ENCODE results near the gene COX4I1.

COX4I1 gene

DNA sequence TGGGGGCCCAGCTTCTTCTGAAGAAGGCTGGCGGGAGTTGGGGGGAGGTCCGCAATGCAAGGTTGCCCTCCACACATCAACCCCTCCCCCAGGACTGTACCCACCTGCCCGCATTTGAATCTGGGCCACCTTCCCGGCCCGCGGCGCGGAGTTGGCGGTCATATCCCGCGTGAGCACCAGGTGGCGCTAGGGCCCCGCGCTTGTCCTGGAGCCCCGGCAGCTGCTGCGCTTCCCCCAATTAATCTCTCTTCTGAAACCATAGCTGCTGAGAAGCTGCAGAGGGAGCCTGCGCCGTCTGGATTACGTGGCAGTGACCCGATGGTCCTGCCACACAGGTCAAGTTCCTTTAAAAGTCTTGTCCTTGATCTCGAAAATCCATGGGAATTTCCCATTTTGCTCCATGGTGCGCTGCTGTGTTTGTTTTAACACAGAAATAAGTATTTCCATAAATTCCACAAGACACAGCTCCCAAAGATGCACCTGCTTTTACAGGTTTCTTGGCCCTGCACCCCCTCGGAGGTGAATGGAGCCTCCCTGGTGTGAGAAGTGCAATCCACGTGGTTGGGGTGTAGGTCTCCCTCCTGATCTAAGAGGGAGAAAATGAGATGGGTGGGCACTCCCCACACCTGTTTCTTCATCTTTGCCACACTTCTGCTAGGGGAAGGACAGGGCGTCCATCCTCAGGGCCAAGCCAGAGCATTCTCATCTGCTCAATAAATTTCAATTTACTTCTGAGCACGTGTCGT lies 22.1 kb downstream of the COX4I1 start:
- no peaks in the 10 kb centered on the region for H3K36me3 ChIP-seq (ENCODE audit: insufficient read depth, low read length)
- TF ChIP-seq CTCF (IDR thresholded peaks at IDR 0.05; ENCODE audit: borderline replicate concordance, extremely low read depth, low read length, poor library complexity, severe bottlenecking) (peak; percentile 93), EZH2 (IDR thresholded peaks at IDR 0.05; ENCODE audit: borderline replicate concordance, low read depth, low read length, severe bottlenecking) (no peak)
- DNase-seq (peak; percentile 72), ATAC-seq (ENCODE audit: insufficient read depth, low read depth) (peak; percentile 88)
- no peak overlapping the region for H3K4me3 ChIP-seq (ENCODE audit: low read depth in 1 of 2, low read length in 2 of 2)
- H3K4me1 ChIP-seq (ENCODE audit: insufficient read depth, low read length) = no peaks in the 10 kb centered on the region
- peaks cover 7% of the 10 kb centered on the region for H3K27me3 ChIP-seq (ENCODE audit: insufficient read depth, low read length, poor library complexity)
- H3K79me2 ChIP-seq (ENCODE audit: insufficient read depth, low read length) = no peaks in the 10 kb centered on the region
- H2AFZ ChIP-seq (ENCODE audit: low read depth, low read length) = no peak overlapping the region
- no peak overlapping the region for H3K4me2 ChIP-seq (ENCODE audit: insufficient read depth, low read length)
- no peaks in the 10 kb centered on the region for H3K9me3 ChIP-seq (ENCODE audit: insufficient read depth, low read length, severe bottlenecking)
- 0 out of 2 replicates have a peak, but pooled peaks cover 6% of the 10 kb centered on the region for H4K20me1 ChIP-seq (ENCODE audit: insufficient read depth, low read length)
- no peak overlapping the region for H3K9ac ChIP-seq (ENCODE audit: low read depth, low read length)
- H3K27ac ChIP-seq (ENCODE audit: low read length) = no peak overlapping the region

GRCh38 chr16:85822145-85822544 lies 22.6 kb downstream of the COX4I1 start:
- no peak for ATAC-seq (ENCODE audit: insufficient read depth, low read depth)
- no peak overlapping the region for H3K27ac ChIP-seq (ENCODE audit: low read length)

GRCh38 chr16:85823328-85823920 lies 23.9 kb downstream of the COX4I1 start:
- no peak overlapping the region for H2AFZ ChIP-seq (ENCODE audit: low read depth, low read length)
- H3K4me1 ChIP-seq (ENCODE audit: insufficient read depth, low read length) = no peaks in the 10 kb centered on the region
- no peak overlapping the region for H3K4me2 ChIP-seq (ENCODE audit: insufficient read depth, low read length)
- no peaks in the 10 kb centered on the region for H3K79me2 ChIP-seq (ENCODE audit: insufficient read depth, low read length)
- no peaks in the 10 kb centered on the region for H3K36me3 ChIP-seq (ENCODE audit: insufficient read depth, low read length)
- no peak overlapping the region for H3K4me3 ChIP-seq (ENCODE audit: low read depth in 1 of 2, low read length in 2 of 2)
- DNase-seq = no peak
- H3K27me3 ChIP-seq (ENCODE audit: insufficient read depth, low read length, poor library complexity) = peaks cover 7% of the 10 kb centered on the region
- no peaks in the 10 kb centered on the region for H3K9me3 ChIP-seq (ENCODE audit: insufficient read depth, low read length, severe bottlenecking)
- TF ChIP-seq EZH2 (IDR thresholded peaks at IDR 0.05; ENCODE audit: borderline replicate concordance, low read depth, low read length, severe bottlenecking) (no peak), CTCF (IDR thresholded peaks at IDR 0.05; ENCODE audit: borderline replicate concordance, extremely low read depth, low read length, poor library complexity, severe bottlenecking) (no peak)
- no peak for ATAC-seq (ENCODE audit: insufficient read depth, low read depth)
- 0 out of 2 replicates have a peak, but pooled peaks cover 6% of the 10 kb centered on the region for H4K20me1 ChIP-seq (ENCODE audit: insufficient read depth, low read length)
- no peak overlapping the region for H3K9ac ChIP-seq (ENCODE audit: low read depth, low read length)
- no peak overlapping the region for H3K27ac ChIP-seq (ENCODE audit: low read length)

More at GRCh38 chr16:85822145-85822544, 22.6 kb downstream of the COX4I1 start:
- TF ChIP-seq EZH2 (IDR thresholded peaks at IDR 0.05; ENCODE audit: borderline replicate concordance, low read depth, low read length, severe bottlenecking) (no peak), CTCF (IDR thresholded peaks at IDR 0.05; ENCODE audit: borderline replicate concordance, extremely low read depth, low read length, poor library complexity, severe bottlenecking) (no peak)
- H4K20me1 ChIP-seq (ENCODE audit: insufficient read depth, low read length) = 0 out of 2 replicates have a peak, but pooled peaks cover 6% of the 10 kb centered on the region
- no peaks in the 10 kb centered on the region for H3K9me3 ChIP-seq (ENCODE audit: insufficient read depth, low read length, severe bottlenecking)
- DNase-seq = no peak
- H3K79me2 ChIP-seq (ENCODE audit: insufficient read depth, low read length) = no peaks in the 10 kb centered on the region
- peaks cover 7% of the 10 kb centered on the region for H3K27me3 ChIP-seq (ENCODE audit: insufficient read depth, low read length, poor library complexity)
- H3K4me2 ChIP-seq (ENCODE audit: insufficient read depth, low read length) = no peak overlapping the region
- H2AFZ ChIP-seq (ENCODE audit: low read depth, low read length) = no peak overlapping the region
- H3K4me3 ChIP-seq (ENCODE audit: low read depth in 1 of 2, low read length in 2 of 2) = no peak overlapping the region
- no peaks in the 10 kb centered on the region for H3K4me1 ChIP-seq (ENCODE audit: insufficient read depth, low read length)
- no peaks in the 10 kb centered on the region for H3K36me3 ChIP-seq (ENCODE audit: insufficient read depth, low read length)
- H3K9ac ChIP-seq (ENCODE audit: low read depth, low read length) = no peak overlapping the region

Measured in DND-41 (cell line).